ENCODE results near the gene ZBTB39. TPM values are rescaled to one million over a fixed set of nuclear protein-coding genes. Genes with fewer than 3 reads are reported as not detected.

The ZBTB39 gene
- total RNA-seq, 1 experiment from 2014 or later: 5.8 TPM

DNA sequence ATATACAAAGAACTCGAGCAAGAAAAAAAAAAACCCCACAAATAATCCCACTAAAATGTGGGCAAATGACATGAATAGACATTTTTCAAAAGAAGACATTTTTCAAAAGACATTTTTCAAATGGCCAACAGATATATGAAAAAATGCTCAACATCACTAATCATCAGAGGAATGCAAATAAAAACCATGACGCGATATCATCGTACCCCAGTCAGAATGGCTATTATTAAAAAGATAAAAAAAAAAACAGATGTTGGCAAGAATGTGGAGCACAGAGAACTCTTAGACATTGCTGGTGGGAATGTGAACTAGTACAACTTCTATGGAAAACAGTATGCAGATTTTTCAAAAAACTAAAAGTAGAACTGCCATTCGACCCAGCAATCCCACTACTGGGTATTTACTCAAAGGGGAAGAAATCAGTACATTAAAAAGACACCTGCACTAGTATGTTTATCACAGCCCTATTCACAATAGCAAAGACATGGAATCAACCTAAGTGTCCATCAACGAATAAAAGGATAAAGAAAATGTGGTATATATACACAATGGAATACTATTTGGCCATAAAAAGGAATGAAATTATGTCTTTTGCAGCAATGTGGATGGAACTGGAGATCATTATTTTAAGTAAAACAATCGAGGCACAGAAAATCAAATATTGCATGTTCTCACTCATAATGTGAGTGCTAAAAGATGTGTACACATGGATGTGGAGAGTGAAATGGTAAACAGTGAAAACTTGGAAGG lies 16.3 kb downstream of the ZBTB39 start:
- Histone ChIP-seq H3K36me3 (ENCODE audit: control insufficient read depth, insufficient read depth, low read length) (no peaks in the 10 kb centered on the region), H3K27ac (ENCODE audit: low read length) (no peak overlapping the region), H3K9me3 (ENCODE audit: control insufficient read depth, insufficient read depth, low read depth, low read length) (no peaks in the 10 kb centered on the region), H3K27me3 (ENCODE audit: control insufficient read depth, insufficient read depth, low read length) (no peaks in the 10 kb centered on the region; the same call in 1 of the 2 replicates), H3K4me3 (ENCODE audit: low read depth in 2 of 2, low read length in 2 of 2) (no peak overlapping the region), H3K4me1 (ENCODE audit: control insufficient read depth, insufficient read depth, low read length) (no peaks in the 10 kb centered on the region)
- ATAC-seq: no peak
- no peak for DNase-seq (ENCODE audit: low read depth, low spot score)
- intact Hi-C loops (cut with micrococcal nuclease; ENCODE audit: unreplicated experiment) (loop anchor here (5.0 kb wide), 1 partner anchor 148 kb away; no protein-coding TSS in a partner anchor), in situ Hi-C loops (cut with HindIII; ENCODE audit: low pct_unique_long_range_greater_than_20kb, low sequenced_read_pairs) (no loop called here)
- ChIA-PET CTCF (interaction anchor here (0.6 kb wide), 1 partner anchor 158 kb away, joined by 7 read pairs; no protein-coding TSS in a partner anchor), POLR2A (no interaction called here)
- TF ChIP-seq SIN3A (IDR thresholded peaks at IDR 0.05; ENCODE audit: borderline replicate concordance, insufficient read depth, low read depth, low read length) (no peak), TCF7L2 (IDR thresholded peaks at IDR 0.05; ENCODE audit: low read depth, low read length) (no peak), POLR2AphosphoS5 (IDR thresholded peaks at IDR 0.05; ENCODE audit: low read depth, low read length) (no peak)
- TF ChIP-seq, protein P1, sequence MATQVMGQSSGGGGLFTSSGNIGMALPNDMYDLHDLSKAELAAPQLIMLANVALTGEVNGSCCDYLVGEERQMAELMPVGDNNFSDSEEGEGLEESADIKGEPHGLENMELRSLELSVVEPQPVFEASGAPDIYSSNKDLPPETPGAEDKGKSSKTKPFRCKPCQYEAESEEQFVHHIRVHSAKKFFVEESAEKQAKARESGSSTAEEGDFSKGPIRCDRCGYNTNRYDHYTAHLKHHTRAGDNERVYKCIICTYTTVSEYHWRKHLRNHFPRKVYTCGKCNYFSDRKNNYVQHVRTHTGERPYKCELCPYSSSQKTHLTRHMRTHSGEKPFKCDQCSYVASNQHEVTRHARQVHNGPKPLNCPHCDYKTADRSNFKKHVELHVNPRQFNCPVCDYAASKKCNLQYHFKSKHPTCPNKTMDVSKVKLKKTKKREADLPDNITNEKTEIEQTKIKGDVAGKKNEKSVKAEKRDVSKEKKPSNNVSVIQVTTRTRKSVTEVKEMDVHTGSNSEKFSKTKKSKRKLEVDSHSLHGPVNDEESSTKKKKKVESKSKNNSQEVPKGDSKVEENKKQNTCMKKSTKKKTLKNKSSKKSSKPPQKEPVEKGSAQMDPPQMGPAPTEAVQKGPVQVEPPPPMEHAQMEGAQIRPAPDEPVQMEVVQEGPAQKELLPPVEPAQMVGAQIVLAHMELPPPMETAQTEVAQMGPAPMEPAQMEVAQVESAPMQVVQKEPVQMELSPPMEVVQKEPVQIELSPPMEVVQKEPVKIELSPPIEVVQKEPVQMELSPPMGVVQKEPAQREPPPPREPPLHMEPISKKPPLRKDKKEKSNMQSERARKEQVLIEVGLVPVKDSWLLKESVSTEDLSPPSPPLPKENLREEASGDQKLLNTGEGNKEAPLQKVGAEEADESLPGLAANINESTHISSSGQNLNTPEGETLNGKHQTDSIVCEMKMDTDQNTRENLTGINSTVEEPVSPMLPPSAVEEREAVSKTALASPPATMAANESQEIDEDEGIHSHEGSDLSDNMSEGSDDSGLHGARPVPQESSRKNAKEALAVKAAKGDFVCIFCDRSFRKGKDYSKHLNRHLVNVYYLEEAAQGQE (IDR thresholded peaks at IDR 0.05; ENCODE audit: insufficient read depth in 1 of 2, low read depth in 2 of 2, low read length in 1 of 2): no peak
- TF ChIP-seq, protein P2, sequence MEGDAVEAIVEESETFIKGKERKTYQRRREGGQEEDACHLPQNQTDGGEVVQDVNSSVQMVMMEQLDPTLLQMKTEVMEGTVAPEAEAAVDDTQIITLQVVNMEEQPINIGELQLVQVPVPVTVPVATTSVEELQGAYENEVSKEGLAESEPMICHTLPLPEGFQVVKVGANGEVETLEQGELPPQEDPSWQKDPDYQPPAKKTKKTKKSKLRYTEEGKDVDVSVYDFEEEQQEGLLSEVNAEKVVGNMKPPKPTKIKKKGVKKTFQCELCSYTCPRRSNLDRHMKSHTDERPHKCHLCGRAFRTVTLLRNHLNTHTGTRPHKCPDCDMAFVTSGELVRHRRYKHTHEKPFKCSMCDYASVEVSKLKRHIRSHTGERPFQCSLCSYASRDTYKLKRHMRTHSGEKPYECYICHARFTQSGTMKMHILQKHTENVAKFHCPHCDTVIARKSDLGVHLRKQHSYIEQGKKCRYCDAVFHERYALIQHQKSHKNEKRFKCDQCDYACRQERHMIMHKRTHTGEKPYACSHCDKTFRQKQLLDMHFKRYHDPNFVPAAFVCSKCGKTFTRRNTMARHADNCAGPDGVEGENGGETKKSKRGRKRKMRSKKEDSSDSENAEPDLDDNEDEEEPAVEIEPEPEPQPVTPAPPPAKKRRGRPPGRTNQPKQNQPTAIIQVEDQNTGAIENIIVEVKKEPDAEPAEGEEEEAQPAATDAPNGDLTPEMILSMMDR (IDR thresholded peaks at IDR 0.05): no peak
- no TSS peak for BruUV-seq (replicated peaks)

DNA sequence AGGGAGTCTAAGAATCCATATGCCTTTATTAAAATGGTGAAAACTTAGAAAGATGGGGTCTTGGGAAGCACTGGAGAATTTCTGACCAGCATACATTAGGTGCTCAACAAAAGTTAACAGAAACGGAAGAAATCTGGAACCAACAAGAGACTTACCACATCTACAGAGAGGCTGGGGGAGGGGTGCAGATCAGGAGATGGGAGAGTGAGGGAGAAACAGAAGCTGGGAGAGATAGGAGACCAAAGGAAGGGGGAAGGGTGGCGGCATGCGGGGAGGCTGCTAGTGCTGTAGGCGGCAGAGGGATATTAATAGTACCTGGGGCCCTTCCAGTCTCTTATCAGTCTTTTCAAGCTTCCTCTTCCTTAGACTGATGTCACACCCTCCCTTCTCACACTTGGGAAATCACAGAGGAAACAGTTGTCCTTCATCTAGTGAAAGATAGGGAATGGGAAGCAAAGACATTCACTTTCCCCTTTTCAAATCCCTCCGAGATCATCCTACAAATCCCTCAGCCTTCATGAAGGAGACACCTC lies 18.1 kb downstream of the ZBTB39 start:
- no peaks in the 10 kb centered on the region; the same call in 1 of the 2 replicates for H3K27me3 ChIP-seq (ENCODE audit: control insufficient read depth, insufficient read depth, low read length)
- no peak for ATAC-seq
- TF ChIP-seq, protein P2 (IDR thresholded peaks at IDR 0.05): no peak
- TF ChIP-seq TCF7L2 (IDR thresholded peaks at IDR 0.05; ENCODE audit: low read depth, low read length) (no peak), SIN3A (IDR thresholded peaks at IDR 0.05; ENCODE audit: borderline replicate concordance, insufficient read depth, low read depth, low read length) (no peak), POLR2AphosphoS5 (IDR thresholded peaks at IDR 0.05; ENCODE audit: low read depth, low read length) (no peak)
- TF ChIP-seq, protein P1 (IDR thresholded peaks at IDR 0.05; ENCODE audit: insufficient read depth in 1 of 2, low read depth in 2 of 2, low read length in 1 of 2): no peak
- no peaks in the 10 kb centered on the region for H3K36me3 ChIP-seq (ENCODE audit: control insufficient read depth, insufficient read depth, low read length)
- no TSS peak for BruUV-seq (replicated peaks)
- H3K9me3 ChIP-seq (ENCODE audit: control insufficient read depth, insufficient read depth, low read depth, low read length): no peaks in the 10 kb centered on the region
- no peak for DNase-seq (ENCODE audit: low read depth, low spot score)
- ChIA-PET CTCF (interaction anchor here (0.5 to 1.1 kb wide), 6 partner anchors 12 to 230 kb away, joined by 3 to 13 read pairs (median 6); no protein-coding TSS in a partner anchor), POLR2A (interaction anchor here (0.5 kb wide), 1 partner anchor 254 kb away, joined by 7 read pairs; no protein-coding TSS in a partner anchor)
- no peak overlapping the region for H3K27ac ChIP-seq (ENCODE audit: low read length)
- intact Hi-C loops (cut with micrococcal nuclease; ENCODE audit: unreplicated experiment): loop anchor here (5.0 kb wide), 1 partner anchor 146 kb away; no protein-coding TSS in a partner anchor
- no peaks in the 10 kb centered on the region for H3K4me1 ChIP-seq (ENCODE audit: control insufficient read depth, insufficient read depth, low read length)
- H3K4me3 ChIP-seq (ENCODE audit: low read depth in 2 of 2, low read length in 2 of 2): no peak overlapping the region
- in situ Hi-C loops (cut with HindIII; ENCODE audit: low pct_unique_long_range_greater_than_20kb, low sequenced_read_pairs): no loop called here
